ENCODE results near the gene BACH2. TPM values are rescaled to one million over a fixed set of nuclear protein-coding genes. Genes with fewer than 3 reads are reported as not detected.
"Not testable (repeated sequence)": the region's sequence is repeated elsewhere in the genome, so short reads cannot be mapped to it uniquely, and the experiment has no call there.

The BACH2 gene
- polyA plus RNA-seq, 1 donor, result 4.9 TPM

DNA sequence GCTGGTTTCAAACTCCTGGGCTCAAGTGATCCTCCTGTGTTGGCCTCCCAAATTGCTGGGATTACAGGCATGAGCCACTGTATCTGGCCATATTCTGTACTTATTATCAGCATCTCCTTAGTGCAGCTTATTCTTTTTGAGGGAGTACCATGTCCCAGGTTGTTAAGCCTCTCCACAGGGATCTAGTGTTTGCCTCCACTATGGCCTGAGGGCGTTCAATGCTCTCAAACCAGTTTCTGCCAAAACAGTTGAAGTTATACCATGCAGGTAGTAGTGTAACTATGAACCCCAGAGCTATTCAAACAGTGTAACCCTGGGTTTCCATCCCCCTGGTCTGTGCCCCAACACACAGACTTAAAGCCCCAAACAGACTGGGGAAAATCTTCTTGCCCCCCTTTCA, 81.7 kb downstream of the BACH2 start:
- DNase-seq (ENCODE audit: low read depth), result no peak

DNA sequence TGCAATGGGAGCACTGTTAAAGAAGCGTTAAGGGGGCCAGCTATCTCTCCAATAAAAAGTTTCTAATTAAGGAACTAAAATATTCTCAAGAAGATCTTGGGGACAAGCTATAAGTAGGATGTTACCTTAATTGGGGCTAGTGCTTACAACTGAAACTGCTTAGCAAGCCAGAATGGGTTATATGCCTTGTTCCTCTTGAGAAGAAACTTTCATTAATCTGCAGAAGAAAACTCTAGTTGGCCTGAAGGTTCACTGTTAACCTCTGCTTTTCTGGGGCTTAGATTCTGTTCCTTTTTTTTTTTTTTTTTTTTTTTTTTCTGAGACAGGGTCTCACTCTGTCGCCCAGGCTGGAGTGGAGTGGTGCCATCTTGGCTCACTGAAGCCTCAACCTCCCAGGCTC, 82.2 kb downstream of the BACH2 start:
- DNase-seq (ENCODE audit: low read depth), result no peak

DNA sequence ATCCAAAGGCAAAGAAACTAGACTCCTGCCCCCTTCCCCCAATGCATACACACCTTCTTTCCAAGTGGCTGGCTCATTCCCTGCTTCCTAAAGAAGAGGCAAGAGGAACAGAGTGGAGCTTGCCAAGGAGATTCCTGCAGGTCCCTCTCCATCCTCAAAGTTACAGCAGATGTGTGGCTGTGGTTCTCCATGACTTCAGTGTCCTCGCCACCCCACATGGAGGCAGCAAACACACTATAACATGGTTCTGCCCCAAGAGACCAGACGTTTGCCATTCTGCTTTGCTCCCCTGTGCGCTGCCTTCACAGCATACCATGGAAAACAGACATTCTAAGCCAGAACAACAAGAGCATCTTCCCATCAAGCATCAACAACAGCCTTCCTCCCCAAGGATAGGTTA, 84.4 kb downstream of the BACH2 start:
- no peak for DNase-seq (ENCODE audit: low read depth)

DNA sequence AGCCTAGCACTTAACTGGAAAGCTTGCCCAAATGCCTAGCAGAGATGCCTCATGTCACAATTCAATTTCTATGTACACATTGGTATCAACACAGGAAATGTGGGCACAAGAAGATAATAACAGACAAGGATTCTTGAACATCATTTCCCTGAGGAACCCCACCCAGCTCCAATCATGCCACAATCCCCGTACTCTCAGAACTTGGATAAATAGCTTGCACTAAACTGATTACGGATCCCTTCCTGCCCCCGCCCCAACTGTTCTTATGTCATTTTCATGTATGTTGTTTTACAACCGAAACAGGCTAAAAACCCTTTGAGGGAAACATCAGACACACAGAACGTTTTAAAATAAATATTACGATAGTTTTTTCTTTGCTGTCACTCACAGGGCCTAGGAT, 87.1 kb downstream of the BACH2 start:
- no peak for DNase-seq (ENCODE audit: low read depth)

DNA sequence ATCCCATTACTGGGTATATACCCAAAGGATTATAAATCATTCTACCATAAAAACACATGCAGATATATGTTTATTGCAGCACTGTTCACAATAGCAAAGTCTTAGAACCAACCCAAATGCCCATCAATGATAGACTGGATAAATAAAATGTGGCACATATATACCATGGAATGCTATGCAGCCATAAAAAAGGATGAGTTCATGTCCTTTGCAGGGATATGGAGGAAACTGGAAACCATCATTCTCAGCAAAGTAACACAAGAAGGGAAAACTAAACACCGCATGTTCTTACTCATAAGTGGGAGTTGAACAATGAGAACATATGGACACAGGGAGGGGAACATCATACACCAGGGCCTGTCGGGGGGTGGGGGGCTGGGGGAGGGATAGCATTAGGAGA, 88.0 kb downstream of the BACH2 start:
- not testable (repeated sequence) for DNase-seq (ENCODE audit: low read depth)

DNA sequence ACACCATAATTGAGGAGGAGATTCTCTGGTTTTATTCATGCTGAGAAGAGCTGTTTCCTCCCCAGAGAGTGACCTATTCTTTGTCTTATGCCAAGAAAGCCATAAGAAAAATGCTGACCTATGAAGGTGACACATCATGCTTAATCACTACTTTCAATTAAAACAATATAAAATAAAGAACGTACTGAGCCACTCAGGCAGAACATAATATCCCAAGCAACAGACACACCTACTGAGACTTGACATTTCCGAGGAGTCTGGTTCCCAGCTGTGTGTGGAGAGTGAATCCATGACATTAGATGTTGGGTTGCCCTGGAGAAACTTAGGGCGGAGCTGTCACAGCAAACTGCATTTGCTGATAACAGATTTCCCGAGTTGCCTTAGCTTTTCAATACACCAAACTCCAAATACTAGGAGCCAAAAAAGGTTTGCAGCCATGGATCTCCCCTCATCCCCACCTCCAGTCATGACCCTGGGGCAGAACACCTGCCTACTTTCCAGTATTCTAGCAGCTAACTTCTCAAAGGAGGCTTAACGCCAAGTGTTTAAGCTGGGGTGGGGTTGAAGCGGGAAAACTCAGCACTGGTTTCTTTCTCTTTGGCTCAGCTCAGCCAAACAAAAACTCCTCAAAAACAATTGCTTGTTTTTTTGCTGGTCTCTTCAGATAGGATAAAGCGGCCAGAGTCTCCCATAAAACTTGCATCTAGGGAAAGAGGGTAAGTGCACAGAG, 92.2 kb downstream of the BACH2 start:
- no peak for DNase-seq (ENCODE audit: low read depth)

DNA sequence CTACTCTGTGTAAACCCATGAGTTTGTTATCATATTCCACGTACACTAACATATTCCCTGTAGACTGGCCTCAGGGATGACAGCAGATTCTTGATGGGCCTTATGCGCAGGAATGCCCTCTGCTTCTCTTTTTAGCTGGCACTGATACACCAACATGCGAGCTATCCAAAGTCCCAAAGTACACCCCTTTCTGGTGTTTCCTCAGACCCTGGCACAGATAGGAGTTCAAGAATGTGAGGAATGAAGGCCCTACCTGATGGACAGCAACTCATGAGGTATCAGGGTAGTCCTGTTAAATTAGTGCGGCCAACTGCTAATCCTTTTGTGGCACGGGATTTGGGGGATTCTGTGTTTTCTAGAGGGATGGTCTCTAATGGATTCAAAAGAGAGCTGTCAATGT, 93.0 kb downstream of the BACH2 start:
- DNase-seq (ENCODE audit: low read depth), result no peak

DNA sequence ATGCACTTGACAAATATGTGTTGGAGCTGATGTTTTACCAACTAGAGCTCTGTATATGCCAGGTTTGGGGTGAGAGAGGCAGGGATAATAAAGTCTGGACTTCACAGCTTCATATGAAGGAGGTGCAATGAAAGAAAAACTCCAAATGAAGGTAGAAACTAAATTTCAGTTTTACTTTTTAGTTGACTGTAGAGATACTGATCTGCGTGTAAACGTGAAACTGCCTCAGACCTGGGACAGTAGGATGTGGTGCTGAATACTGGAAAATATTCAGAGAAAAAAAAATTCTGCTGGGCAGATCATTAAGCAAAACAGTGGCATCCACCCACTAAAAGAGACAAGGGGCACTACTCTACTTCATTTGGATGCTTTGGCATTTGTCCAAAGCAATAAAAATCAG, 94.5 kb downstream of the BACH2 start:
- no peak for DNase-seq (ENCODE audit: low read depth)

DNA sequence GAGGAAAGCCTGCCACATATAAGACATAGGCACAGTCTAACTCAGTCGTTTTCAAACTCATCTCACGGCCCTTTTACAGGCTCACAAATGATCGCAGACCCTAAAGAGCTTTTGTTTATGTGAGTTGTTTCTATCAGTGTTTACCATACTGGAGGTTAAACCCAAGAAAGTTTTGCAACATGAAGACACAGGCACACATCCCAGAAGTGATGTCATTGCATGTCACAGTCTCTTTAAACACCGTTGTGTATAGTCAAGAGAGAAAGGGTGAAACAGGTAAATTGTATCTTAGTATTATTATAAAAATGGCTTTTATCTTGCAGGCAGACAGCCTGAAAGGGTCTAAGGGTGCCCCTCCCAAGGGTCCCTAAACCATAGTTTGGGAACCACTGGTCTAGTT, 96.7 kb downstream of the BACH2 start:
- no peak for DNase-seq (ENCODE audit: low read depth)

DNA sequence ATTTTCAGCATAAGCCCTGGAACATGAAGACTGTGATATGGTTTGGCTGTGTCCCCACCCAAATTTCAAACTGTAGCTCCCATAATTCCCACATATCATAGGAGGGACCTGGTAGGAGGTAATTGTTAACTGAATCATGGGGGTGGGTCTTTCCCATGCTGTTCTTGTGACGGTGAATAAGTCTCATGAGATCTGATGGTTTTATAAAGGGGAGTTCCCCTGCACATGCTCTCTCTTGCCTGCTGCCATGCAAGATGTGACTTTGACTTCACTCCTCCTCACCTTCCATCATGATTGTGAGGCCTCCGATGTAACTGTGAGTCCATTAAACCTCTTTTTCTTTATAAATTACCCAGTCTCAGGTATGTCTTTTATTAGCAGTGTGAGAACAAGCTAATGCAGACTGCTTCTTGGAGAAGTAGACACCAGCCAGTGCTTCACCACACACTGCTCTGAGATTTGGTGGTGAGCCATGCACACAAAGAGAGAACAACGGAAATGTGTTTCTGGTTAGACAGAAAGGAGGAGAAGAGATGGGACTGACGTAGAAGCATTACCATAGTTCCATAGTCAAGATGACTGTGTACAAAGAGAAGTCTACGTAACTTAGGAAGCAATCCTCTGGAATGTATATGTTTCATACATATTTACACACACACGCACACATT, 97.8 kb downstream of the BACH2 start:
- no peak for DNase-seq (ENCODE audit: low read depth)

DNA sequence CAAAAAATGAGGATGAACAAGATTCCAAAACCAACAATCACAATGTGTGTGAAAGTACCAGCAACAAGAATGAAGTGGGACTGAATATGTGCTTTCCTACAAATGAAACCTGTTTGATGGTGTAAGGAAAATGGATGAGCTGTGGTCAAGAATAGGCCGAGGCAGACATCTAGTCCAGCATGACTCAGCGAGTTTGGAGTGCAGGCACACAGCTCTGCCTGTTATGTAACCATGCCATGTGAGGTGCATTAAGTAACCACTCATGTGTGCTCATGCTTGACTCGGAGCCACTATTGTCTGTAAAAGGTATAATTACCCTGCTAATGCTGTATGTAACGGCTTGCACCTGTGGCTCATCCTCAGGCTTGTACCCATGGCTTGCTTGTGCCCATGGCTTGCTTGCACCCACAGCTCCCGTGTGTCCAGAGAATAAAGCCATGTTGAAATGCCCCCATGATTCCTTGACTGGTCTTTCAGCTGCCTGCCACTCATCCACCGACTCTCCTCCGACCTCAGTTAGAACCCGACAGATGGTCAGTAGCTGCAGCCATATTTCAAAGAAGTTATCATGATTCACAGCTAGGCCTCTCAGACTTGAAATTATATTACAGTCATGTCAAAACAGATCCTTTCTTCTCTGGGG, 98.7 kb downstream of the BACH2 start:
- no peak for DNase-seq (ENCODE audit: low read depth)

DNA sequence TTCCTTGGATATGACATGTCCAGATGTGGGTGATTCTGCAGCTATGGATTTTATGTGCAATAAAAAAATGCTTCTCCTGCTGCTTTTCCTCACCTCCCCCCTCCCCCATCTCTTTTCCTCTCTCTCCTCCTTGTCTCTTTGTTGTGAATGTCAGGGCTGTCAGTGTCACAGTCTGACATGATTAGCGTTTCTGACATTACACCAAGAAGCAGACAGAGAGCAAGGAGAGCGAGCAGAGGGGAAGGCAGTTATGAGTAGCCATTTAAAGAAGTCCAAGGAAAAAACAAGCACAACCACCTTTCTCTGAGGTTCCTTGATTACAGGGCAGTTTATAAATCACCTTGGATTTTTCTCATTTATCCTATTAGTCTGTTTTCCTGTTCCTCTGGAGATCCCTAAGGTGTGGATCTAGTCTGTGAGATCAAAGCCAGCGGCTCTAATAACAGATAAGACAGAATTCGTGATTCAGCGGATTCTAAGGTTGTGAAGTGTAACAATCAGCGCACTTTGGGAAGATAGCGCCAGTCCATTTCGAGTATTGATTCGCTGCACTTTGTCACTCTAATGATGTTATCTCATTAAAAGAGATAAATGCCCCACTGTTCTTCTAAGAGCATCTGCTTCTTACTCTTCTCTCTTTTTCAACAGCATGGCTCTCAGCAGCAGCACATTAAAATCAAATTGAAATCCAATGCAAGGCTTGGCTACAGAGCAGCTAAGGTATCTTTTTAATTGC, 101.4 kb downstream of the BACH2 start:
- no peak for DNase-seq (ENCODE audit: low read depth)

DNA sequence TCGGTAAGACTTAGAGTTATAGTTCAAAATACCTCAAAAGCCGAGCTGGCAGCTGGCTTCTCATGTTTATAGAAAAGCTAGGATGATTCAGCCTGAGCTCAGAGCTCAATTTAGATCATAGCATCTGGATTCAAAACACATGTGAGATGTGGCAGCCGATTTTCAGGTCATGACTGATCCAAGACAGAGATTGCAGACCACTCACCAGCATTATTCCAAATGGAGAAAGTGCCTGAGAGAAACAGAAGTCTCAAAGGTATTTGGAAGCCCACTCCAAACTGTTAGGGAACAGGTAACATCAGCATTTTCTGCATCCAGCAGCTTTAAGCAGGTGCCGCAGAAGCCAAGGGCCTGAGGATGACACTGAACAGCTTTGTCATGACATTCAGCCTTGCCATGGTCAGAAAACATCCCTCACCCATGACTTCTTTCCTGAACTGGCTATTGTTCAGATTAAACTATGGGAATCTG, 102.2 kb downstream of the BACH2 start:
- DNase-seq (ENCODE audit: low read depth), result no peak

DNA sequence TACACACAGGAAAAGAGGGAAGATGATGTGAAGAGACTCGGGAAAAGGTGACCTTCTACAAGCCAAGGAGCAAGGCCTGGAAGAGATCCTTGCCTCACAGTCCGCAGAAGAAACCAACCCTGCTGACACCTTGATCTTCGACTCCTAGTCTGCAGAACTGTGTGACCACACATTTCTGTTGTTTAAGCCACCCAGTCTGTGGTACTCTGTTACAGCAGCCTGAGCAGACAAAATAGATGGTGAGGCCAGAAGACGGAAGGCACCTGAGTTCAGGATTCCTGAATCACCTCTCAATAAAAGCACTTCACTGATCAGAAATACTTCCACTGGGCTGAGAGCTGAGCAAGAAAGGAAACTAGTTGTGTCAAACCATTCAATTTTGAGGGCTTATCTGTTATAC, 103.3 kb downstream of the BACH2 start:
- no peak for DNase-seq (ENCODE audit: low read depth)

DNA sequence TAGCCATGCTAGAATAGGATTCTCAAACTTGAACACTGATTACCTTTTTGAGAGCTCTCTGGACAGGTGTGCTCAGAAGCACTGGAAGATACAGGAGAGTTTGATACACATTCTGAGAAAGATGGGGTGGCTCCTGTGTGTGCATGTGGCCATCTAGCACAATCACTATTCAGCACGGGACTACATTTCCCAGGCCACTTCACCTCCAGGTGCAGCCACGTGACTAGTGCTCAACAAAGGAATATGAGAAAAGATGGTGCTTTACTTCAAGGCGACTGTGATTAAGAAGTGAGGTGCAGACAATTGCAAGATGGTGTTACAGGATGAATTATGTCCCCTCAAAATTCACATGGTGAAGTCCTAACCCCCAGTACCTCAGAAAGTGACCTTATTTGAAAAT, 103.8 kb downstream of the BACH2 start:
- DNase-seq (ENCODE audit: low read depth), result no peak

DNA sequence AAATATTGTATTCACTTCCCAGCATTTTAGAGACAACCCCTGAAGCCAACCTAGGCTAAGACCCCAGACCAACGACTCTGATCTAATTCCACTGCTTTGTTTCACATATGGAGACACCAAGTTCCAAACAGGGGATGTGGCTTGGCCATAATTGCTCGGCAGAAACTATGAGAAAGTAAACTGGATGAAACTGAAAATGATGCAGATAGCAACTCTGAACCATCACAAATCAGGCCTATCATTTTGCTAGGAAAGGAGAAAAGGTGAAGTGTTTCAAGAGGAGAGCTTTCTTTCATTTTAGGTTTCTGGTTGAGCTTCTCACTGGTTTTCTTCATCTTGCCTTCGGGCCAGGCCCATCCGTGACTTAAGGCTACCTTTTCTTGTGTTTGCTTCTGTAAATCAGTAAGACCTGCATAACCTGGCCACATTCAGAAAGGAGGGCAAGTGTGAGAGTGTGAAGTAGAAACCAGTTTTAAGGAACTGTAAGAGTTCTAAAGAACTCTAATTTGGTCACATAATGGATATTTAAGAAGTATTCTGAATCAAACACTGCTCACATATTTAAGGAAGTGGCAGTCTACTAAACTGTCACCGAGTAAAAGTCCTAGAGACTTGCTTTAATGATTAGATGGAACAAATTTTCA, 105.8 kb downstream of the BACH2 start:
- no peak for DNase-seq (ENCODE audit: low read depth)

DNA sequence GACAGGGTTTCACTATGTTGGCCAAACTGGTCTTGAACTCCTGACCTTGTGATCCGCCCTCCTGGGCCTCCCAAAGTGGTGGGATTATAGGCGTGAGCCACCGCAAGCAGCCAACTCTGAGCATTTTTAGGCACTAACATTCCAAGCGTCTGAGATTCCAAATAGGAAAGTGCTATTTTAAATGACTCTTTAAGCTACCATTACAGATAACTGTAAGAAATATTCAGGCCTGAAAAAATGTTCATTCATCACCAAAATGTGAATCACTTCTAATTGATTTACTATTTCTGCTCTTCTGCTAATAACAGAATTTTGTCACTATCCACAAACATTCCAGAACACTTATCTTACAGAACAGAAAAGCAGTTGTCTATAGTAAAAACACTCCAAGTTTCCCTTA, 106.5 kb downstream of the BACH2 start:
- DNase-seq (ENCODE audit: low read depth), result no peak

DNA sequence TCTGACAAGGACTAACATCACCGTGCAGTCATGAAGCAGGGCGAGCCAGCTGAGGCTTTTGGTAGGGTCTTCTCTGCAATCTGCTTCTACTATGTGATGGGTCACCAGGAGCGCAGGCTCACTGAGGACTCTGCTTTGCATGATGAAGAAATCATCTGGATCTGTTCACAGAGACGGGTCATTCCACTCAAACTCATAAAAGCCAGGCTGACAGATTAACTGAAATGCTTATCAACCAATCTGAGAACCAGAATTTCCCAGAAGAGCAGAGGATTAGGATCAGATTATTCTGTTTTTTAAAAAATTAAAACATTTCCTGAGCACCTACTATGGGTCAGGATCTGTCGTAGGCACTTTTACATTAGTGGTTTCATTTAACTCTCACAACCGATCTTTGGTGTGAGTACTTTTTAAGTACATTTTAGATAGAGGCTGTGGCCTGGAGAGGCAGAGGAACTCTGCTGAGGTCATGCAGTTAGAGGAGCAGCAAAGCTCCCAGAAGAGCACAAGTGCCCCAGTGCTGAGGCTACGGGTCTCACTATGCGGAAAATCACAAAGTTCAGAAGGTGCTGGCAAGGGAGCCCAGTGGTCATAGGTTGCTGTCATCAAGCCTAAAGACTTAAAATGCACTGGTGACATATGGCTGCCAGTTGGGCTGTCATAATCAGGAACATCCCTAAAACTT, 109.1 kb downstream of the BACH2 start:
- DNase-seq (ENCODE audit: low read depth), result no peak

DNA sequence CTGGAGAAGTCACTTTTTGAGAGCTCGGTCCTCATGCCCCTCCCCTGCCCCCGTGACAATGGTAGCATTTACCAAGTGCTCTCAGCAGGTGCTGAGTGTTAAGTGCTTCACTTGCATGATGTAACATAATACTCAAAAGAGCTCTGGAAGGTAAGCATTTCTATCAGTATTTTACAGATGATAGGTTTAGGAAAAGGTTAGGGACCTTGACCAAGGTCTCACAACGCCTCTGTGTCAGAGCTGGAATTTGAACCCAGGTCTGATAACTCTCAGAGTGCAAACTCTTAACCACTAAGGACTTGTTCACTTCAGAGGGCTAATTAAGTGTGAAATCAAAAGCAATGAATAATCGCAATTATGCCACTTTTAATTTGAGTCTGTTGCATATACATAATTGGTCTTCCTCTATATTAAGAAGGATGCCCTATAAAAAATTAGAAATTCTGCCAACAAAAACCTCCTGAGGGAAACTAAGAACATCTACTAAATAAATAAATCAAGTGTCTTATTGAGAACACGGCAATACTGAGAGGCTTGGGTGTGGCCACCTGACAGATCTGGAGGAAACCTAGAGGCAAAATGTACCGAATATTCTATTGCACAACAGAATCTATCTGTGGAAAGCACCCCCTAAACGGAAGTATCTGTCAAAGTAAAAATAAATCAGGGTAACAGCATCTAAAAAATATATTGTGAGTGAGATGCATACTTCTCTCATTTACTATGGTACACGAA, 109.8 kb downstream of the BACH2 start:
- DNase-seq (ENCODE audit: low read depth), result no peak

DNA sequence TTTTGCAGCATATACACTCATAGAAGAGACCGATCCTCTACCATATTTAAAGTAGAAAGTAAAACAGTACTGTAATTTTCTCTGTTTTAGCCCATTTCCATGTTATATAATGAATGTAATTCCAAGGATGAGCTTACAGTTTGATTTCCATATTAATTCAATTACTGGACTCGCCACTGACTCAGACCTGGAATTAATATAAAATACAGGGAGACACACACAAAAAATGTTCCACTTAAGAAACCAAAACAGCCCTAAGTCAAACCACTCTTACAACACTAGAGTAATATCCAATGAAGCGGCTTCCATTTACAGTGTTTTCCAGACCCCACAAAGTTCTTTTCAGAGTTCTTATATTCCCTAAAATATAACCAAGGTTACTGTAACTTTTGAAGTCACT, 110.6 kb downstream of the BACH2 start:
- no peak for DNase-seq (ENCODE audit: low read depth)

All from forelimb muscle (tissue), 1 donor.